Measurements from ENCODE around the gene PHACTR3.

DNA sequence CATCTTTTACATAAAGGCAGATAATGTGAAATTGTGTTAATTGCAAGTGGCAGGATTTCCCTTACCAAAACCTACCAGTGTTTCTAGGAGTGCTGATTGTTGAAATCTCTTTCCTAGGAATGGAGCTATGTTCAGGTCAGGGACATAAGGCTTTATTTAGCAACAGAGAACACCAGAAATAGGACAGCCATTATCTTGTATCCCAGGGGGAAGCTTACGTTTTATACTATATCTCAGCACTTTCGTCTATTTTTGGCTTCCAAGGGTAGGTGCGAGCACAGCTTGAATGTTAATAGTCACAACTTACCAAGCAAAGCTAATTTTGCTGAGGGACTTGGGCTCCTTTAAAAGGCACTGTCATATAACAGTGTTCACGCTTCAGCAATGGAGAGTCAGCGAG, 235.1 kb downstream of the PHACTR3 start:
- TF ChIP-seq POLR2A (IDR thresholded peaks at IDR 0.05) (no peak), POLR2AphosphoS5 (IDR thresholded peaks at IDR 0.05) (no peak)
- TF ChIP-seq, protein P1, sequence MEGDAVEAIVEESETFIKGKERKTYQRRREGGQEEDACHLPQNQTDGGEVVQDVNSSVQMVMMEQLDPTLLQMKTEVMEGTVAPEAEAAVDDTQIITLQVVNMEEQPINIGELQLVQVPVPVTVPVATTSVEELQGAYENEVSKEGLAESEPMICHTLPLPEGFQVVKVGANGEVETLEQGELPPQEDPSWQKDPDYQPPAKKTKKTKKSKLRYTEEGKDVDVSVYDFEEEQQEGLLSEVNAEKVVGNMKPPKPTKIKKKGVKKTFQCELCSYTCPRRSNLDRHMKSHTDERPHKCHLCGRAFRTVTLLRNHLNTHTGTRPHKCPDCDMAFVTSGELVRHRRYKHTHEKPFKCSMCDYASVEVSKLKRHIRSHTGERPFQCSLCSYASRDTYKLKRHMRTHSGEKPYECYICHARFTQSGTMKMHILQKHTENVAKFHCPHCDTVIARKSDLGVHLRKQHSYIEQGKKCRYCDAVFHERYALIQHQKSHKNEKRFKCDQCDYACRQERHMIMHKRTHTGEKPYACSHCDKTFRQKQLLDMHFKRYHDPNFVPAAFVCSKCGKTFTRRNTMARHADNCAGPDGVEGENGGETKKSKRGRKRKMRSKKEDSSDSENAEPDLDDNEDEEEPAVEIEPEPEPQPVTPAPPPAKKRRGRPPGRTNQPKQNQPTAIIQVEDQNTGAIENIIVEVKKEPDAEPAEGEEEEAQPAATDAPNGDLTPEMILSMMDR (IDR thresholded peaks at IDR 0.05), result no peak

Measured in suprapubic skin (tissue), 4 donors.